Erythroblast (primary cell): ENCODE results near the gene C16orf46.
A peak's percentile ranks its signal among the peaks of the same experiment; 100 is the strongest.
"Not testable (repeated sequence)": the region's sequence is repeated elsewhere in the genome, so short reads cannot be mapped to it uniquely, and the experiment has no call there.

Experiments
- DNase-seq, 2 experiments: peaks; one replicate each; lab custom pipeline; 2025; lab: John Stamatoyannopoulos, UW
- GATA1 ChIP-seq: IDR thresholded peaks from 2 replicates; pipeline ENCODE4 v1.6.1; 2011; ENCODE audit warnings: low read depth, mild to moderate bottlenecking, control low read depth, low read length, moderate library complexity
- POLR2A ChIP-seq: IDR thresholded peaks from 2 replicates; pipeline ENCODE4 v1.6.1; 2011; ENCODE audit warnings: mild to moderate bottlenecking, low read length

C16orf46 gene

GRCh38 chr16:81077076-81077940 is at the start of gene C16orf46:
TSS of gene C16orf46 (minus strand) at chr16:81077238. CDS start at chr16:81063955, 13,283 bp downstream.
- DNase-seq, result peak; percentile 97
- TF ChIP-seq GATA1, result no peak
- peak; percentile 91 for TF ChIP-seq POLR2A

GRCh38 chr16:81123092-81123852 is 46.2 kb upstream of the C16orf46 start:
- no peak for DNase-seq
- TF ChIP-seq GATA1 (no peak), POLR2A (no peak)

GRCh38 chr16:81121474-81121990 is 44.5 kb upstream of the C16orf46 start:
- no peak for DNase-seq
- TF ChIP-seq POLR2A (no peak), GATA1 (no peak)

- no peak for DNase-seq
- TF ChIP-seq POLR2A, result no peak
- TF ChIP-seq GATA1, result no peak
These were observed 40.4 kb upstream of the C16orf46 start for GRCh38 chr16:81117436-81117835.

- DNase-seq, result no peak
- no peak for TF ChIP-seq POLR2A
- no peak for TF ChIP-seq GATA1
These were observed 39.2 kb upstream of the C16orf46 start for GRCh38 chr16:81116285-81116684.

GRCh38 chr16:81112453-81112852 is 35.4 kb upstream of the C16orf46 start:
- DNase-seq, result no peak
- TF ChIP-seq GATA1, result no peak
- TF ChIP-seq POLR2A, result no peak

- not testable (repeated sequence) for DNase-seq
These were observed 32.2 kb upstream of the C16orf46 start for GRCh38 chr16:81109274-81109673.

GRCh38 chr16:81107511-81107910 is 30.5 kb upstream of the C16orf46 start:
- TF ChIP-seq POLR2A, result no peak
- no peak for TF ChIP-seq GATA1
- DNase-seq, result no peak

GRCh38 chr16:81106826-81107503 is 29.9 kb upstream of the C16orf46 start:
- TF ChIP-seq GATA1 (no peak), POLR2A (no peak)

GRCh38 chr16:81105946-81106345 is 28.9 kb upstream of the C16orf46 start:
- no peak for DNase-seq
- TF ChIP-seq GATA1 (no peak), POLR2A (no peak)

More at GRCh38 chr16:81106826-81107503, 29.9 kb upstream of the C16orf46 start:
- DNase-seq, result no peak

GRCh38 chr16:81101702-81102101 is 24.7 kb upstream of the C16orf46 start:
- TF ChIP-seq POLR2A, result no peak
- no peak for TF ChIP-seq GATA1
- no peak for DNase-seq

- TF ChIP-seq GATA1, result no peak
- TF ChIP-seq POLR2A, result no peak
- no peak for DNase-seq
These were observed 22.9 kb upstream of the C16orf46 start for GRCh38 chr16:81099958-81100357.

- TF ChIP-seq GATA1 (no peak), POLR2A (no peak)
- DNase-seq, result no peak
These were observed 20.2 kb upstream of the C16orf46 start for GRCh38 chr16:81097230-81097629.
